HCT116 (cell line): ENCODE results near the gene WNT3A.

ENCODE experiments used
- EZH2 ChIP-seq: fragments of 200-600 bp; sonication (generic); IDR thresholded peaks from 2 replicates; pipeline ENCODE4 v1.6.1; 2017; ENCODE audit warnings: antibody characterized with exemption, mixed run types
- FOSL1 ChIP-seq: IDR thresholded peaks from 2 replicates; pipeline ENCODE4 v1.6.1; 2012; ENCODE audit warnings: low read depth
- JUND ChIP-seq: IDR thresholded peaks from 2 replicates; pipeline ENCODE4 v1.6.1; 2012
- POLR2A ChIP-seq: IDR thresholded peaks from 2 replicates; pipeline ENCODE4 v1.7.0; 2011; ENCODE audit warnings: borderline replicate concordance; ENCODE audit not compliant: insufficient read depth, insufficient read length; ENCODE audit errors: extremely low read depth
- POLR2AphosphoS5 ChIP-seq: IDR thresholded peaks from 2 replicates; pipeline ENCODE4 v1.6.1; 2011; ENCODE audit warnings: mild to moderate bottlenecking, low read depth, low read length, moderate library complexity
- SP1 ChIP-seq: IDR thresholded peaks from 2 replicates; pipeline ENCODE4 v1.6.1; 2012; ENCODE audit warnings: low read depth
- ZFX ChIP-seq: fragments of 450-650 bp; IDR thresholded peaks from 2 replicates; pipeline ENCODE4 v1.6.1; 2017
- TF ChIP-seq, protein P1 (sequence below), 3 experiments: fragments of 200-600 bp in 1 of 3; sonication (generic) in 1 of 3; IDR thresholded peaks in 2 of 3; conservative IDR thresholded peaks in 1 of 3; 2 replicates each; pipeline ENCODE4 v1.5.1; 2012 to 2017; ENCODE audit warnings: low read depth in 2 of 3, low read length in 2 of 3, antibody characterized with exemption in 1 of 3, borderline replicate concordance in 1 of 3, control low read depth in 1 of 3, mild to moderate bottlenecking in 1 of 3, mixed read lengths in 1 of 3, mixed run types in 1 of 3, moderate library complexity in 1 of 3; ENCODE audit not compliant: insufficient read depth in 1 of 3
- TF ChIP-seq, protein P2 (sequence below): IDR thresholded peaks from 2 replicates; pipeline ENCODE4 v1.6.1; 2012

DNA sequence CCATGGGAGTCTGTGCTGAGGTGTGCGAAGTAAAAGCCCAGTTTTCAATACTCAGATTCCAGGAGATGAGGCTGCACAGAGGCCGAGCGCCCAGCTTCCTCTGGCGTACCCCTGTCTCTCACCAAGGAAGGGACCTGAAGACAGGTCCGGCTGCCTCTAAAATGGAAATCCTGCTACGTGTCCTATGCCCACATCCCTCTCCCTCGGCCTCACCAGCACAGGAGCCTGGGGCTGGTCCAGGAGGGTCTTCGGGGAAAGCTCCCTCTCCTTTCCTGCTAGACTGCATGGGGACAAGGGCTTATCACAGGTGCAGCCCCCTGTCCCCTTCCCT, 101.9 kb downstream of the WNT3A start:
- TF ChIP-seq ZFX: no peak
- TF ChIP-seq, protein P1, sequence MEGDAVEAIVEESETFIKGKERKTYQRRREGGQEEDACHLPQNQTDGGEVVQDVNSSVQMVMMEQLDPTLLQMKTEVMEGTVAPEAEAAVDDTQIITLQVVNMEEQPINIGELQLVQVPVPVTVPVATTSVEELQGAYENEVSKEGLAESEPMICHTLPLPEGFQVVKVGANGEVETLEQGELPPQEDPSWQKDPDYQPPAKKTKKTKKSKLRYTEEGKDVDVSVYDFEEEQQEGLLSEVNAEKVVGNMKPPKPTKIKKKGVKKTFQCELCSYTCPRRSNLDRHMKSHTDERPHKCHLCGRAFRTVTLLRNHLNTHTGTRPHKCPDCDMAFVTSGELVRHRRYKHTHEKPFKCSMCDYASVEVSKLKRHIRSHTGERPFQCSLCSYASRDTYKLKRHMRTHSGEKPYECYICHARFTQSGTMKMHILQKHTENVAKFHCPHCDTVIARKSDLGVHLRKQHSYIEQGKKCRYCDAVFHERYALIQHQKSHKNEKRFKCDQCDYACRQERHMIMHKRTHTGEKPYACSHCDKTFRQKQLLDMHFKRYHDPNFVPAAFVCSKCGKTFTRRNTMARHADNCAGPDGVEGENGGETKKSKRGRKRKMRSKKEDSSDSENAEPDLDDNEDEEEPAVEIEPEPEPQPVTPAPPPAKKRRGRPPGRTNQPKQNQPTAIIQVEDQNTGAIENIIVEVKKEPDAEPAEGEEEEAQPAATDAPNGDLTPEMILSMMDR (IDR thresholded peaks at IDR 0.05 in 2 of 3, conservative IDR thresholded peaks at IDR 0.05 in 1 of 3; ENCODE audit: borderline replicate concordance in 1 of 3, insufficient read depth in 1 of 3, low read depth in 2 of 3, low read length in 2 of 3): no peak
- no peak for TF ChIP-seq POLR2A
- TF ChIP-seq, protein P2, sequence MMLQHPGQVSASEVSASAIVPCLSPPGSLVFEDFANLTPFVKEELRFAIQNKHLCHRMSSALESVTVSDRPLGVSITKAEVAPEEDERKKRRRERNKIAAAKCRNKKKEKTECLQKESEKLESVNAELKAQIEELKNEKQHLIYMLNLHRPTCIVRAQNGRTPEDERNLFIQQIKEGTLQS: no peak
- TF ChIP-seq EZH2: no peak
- TF ChIP-seq FOSL1: no peak
- no peak for TF ChIP-seq POLR2AphosphoS5
- no peak for TF ChIP-seq SP1
- no peak for TF ChIP-seq JUND
